Measurements from ENCODE around the gene MPZL1. TPM values are rescaled to one million over a fixed set of nuclear protein-coding genes. Genes with fewer than 3 reads are reported as not detected.
A peak's percentile ranks its signal among the peaks of the same experiment; 100 is the strongest.

The MPZL1 gene
- total RNA-seq (1 to 10 TPM; 1.2 to 1.5 TPM), total RNA-seq (3.0 to 49.2 (median 17.7) reads per million in 172 experiments)
- polyA plus RNA-seq (2013, experiment 1 of 2) = 6.9 TPM
- polyA plus RNA-seq (2013, experiment 2 of 2) = 7.9 TPM

- Histone ChIP-seq H3K27ac (ENCODE audit: low read depth in 1 of 2, low read length in 2 of 2) (no peak within 1 kb of the TSS), H3K27me3 (ENCODE audit: control insufficient read depth in 1 of 2, insufficient read depth in 2 of 2, low read length in 2 of 2) (no peaks in the 10 kb centered on the region), H3K9me3 (ENCODE audit: control insufficient read depth in 1 of 2, insufficient read depth in 1 of 2, low read length in 2 of 2) (no peaks in the 10 kb centered on the region), H3K4me3 (ENCODE audit: low read length) (peak within 1 kb of the TSS; percentile 71), H3K4me1 (ENCODE audit: insufficient read depth, low read length) (peaks cover 32% of the 10 kb centered on the region), H3K36me3 (ENCODE audit: insufficient read depth, low read length) (no peaks in the 10 kb centered on the region)
- DNase-seq = peak; percentile 81 to 94 (median 88)
- ChIA-PET CTCF (interaction anchor here (1.4 kb wide), 1 partner anchor 8 kb away, joined by 3 read pairs; no protein-coding TSS in a partner anchor), POLR2A (interaction anchor here (0.6 to 2.1 kb wide), 6 partner anchors 8 to 502 kb away, joined by 3 to 6 read pairs (median 3); no protein-coding TSS in a partner anchor)
- H3K27me3 Mint-ChIP-seq = no peaks in the 10 kb centered on the region
- intact Hi-C loops (cut with DNase I, micrococcal nuclease) = loop anchor here (5.0 to 10.0 kb wide), 2 partner anchors 41 to 363 kb away; no protein-coding TSS in a partner anchor
- H3K9me3 Mint-ChIP-seq = no peaks in the 10 kb centered on the region
- TF ChIP-seq CTCF (IDR thresholded peaks at IDR 0.05) = no peak
- peak; percentile 94 for ATAC-seq (ENCODE audit: poor library complexity)
- H3K36me3 Mint-ChIP-seq (ENCODE audit: low read depth) = peaks cover 7% of the 10 kb centered on the region
- peak within 1 kb of the TSS; percentile 90 for H3K4me3 Mint-ChIP-seq
- peaks cover 72% of the 10 kb centered on the region for H3K4me1 Mint-ChIP-seq (ENCODE audit: low read depth)
- peak within 1 kb of the TSS; percentile 73 for H3K27ac Mint-ChIP-seq
Measured at GRCh38 chr1:167721617-167722151, at the start of gene MPZL1. Gene MPZL1 (plus strand): TSS chr1:167721982. CDS start chr1:167722152, 170 bp downstream.

- intact Hi-C loops (cut with DNase I, micrococcal nuclease) = no loop called here
- no peaks in the 10 kb centered on the region for H3K9me3 Mint-ChIP-seq
- H3K4me1 ChIP-seq (ENCODE audit: insufficient read depth, low read length) = peaks cover 60% of the 10 kb centered on the region
- peaks cover 79% of the 10 kb centered on the region for H3K36me3 ChIP-seq (ENCODE audit: insufficient read depth, low read length)
- H3K27me3 Mint-ChIP-seq = no peaks in the 10 kb centered on the region
- H3K4me3 Mint-ChIP-seq = no peak overlapping the region
- ATAC-seq (ENCODE audit: poor library complexity) (no peak), DNase-seq (no peak)
- H3K9me3 ChIP-seq (ENCODE audit: control insufficient read depth in 1 of 2, insufficient read depth in 1 of 2, low read length in 2 of 2) = no peaks in the 10 kb centered on the region
- no peak overlapping the region for H3K27ac Mint-ChIP-seq
- H3K4me3 ChIP-seq (ENCODE audit: low read length) = no peak overlapping the region
- ChIA-PET POLR2A (interaction anchor here (1.0 to 2.1 kb wide), 3 partner anchors 18 to 44 kb away, joined by 3 to 5 read pairs (median 4); no protein-coding TSS in a partner anchor), CTCF (interaction anchor here (1.5 kb wide), 1 partner anchor 72 kb away, joined by 4 read pairs; no protein-coding TSS in a partner anchor)
- H3K4me1 Mint-ChIP-seq (ENCODE audit: low read depth) = peaks cover 67% of the 10 kb centered on the region
- H3K36me3 Mint-ChIP-seq (ENCODE audit: low read depth) = peaks cover 73% of the 10 kb centered on the region
- TF ChIP-seq CTCF (IDR thresholded peaks at IDR 0.05) = no peak
- no peaks in the 10 kb centered on the region for H3K27me3 ChIP-seq (ENCODE audit: control insufficient read depth in 1 of 2, insufficient read depth in 2 of 2, low read length in 2 of 2)
- no peak overlapping the region for H3K27ac ChIP-seq (ENCODE audit: low read depth in 1 of 2, low read length in 2 of 2)
Measured at GRCh38 chr1:167672831-167673230, 49.0 kb upstream of the MPZL1 start.

- ChIA-PET CTCF (interaction anchor here (3.1 kb wide), 1 partner anchor 14 kb away, joined by 13 read pairs; no protein-coding TSS in a partner anchor), POLR2A (interaction anchor here (1.0 to 2.1 kb wide), 3 partner anchors 18 to 44 kb away, joined by 3 to 5 read pairs (median 4); no protein-coding TSS in a partner anchor)
- DNase-seq (no peak), ATAC-seq (ENCODE audit: poor library complexity) (no peak)
- Mint-ChIP-seq H3K27me3 (no peaks in the 10 kb centered on the region), H3K27ac (no peak overlapping the region), H3K4me3 (no peak overlapping the region), H3K9me3 (no peaks in the 10 kb centered on the region), H3K4me1 (ENCODE audit: low read depth) (peaks cover 63% of the 10 kb centered on the region), H3K36me3 (ENCODE audit: low read depth) (peaks cover 69% of the 10 kb centered on the region)
- Histone ChIP-seq H3K27me3 (ENCODE audit: control insufficient read depth in 1 of 2, insufficient read depth in 2 of 2, low read length in 2 of 2) (no peaks in the 10 kb centered on the region), H3K9me3 (ENCODE audit: control insufficient read depth in 1 of 2, insufficient read depth in 1 of 2, low read length in 2 of 2) (no peaks in the 10 kb centered on the region), H3K4me3 (ENCODE audit: low read length) (no peak overlapping the region), H3K36me3 (ENCODE audit: insufficient read depth, low read length) (peaks cover 78% of the 10 kb centered on the region), H3K4me1 (ENCODE audit: insufficient read depth, low read length) (peaks cover 56% of the 10 kb centered on the region), H3K27ac (ENCODE audit: low read depth in 1 of 2, low read length in 2 of 2) (no peak overlapping the region)
- no peak for TF ChIP-seq CTCF (IDR thresholded peaks at IDR 0.05)
- intact Hi-C loops (cut with DNase I, micrococcal nuclease) = no loop called here
Measured at GRCh38 chr1:167673265-167673664, 48.5 kb upstream of the MPZL1 start.
